ENCODE results near the gene ZNF526.
A peak's percentile ranks its signal among the peaks of the same experiment; 100 is the strongest.

The ZNF526 gene, protein sequence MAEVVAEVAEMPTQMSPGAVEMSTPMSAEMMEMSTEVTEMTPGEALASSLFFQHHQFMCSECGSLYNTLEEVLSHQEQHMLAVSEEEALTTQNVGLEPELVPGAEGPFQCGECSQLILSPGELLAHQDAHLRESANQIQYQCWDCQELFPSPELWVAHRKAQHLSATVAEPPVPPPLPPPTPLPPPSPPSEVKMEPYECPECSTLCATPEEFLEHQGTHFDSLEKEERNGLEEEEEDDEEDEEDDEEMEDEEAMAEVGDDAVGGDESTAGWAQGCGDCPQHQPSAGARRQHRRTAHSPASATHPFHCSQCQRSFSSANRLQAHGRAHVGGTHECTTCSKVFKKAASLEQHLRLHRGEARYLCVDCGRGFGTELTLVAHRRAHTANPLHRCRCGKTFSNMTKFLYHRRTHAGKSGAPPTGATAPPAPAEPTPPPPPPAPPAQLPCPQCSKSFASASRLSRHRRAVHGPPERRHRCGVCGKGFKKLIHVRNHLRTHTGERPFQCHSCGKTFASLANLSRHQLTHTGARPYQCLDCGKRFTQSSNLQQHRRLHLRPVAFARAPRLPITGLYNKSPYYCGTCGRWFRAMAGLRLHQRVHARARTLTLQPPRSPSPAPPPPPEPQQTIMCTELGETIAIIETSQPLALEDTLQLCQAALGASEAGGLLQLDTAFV

DNA sequence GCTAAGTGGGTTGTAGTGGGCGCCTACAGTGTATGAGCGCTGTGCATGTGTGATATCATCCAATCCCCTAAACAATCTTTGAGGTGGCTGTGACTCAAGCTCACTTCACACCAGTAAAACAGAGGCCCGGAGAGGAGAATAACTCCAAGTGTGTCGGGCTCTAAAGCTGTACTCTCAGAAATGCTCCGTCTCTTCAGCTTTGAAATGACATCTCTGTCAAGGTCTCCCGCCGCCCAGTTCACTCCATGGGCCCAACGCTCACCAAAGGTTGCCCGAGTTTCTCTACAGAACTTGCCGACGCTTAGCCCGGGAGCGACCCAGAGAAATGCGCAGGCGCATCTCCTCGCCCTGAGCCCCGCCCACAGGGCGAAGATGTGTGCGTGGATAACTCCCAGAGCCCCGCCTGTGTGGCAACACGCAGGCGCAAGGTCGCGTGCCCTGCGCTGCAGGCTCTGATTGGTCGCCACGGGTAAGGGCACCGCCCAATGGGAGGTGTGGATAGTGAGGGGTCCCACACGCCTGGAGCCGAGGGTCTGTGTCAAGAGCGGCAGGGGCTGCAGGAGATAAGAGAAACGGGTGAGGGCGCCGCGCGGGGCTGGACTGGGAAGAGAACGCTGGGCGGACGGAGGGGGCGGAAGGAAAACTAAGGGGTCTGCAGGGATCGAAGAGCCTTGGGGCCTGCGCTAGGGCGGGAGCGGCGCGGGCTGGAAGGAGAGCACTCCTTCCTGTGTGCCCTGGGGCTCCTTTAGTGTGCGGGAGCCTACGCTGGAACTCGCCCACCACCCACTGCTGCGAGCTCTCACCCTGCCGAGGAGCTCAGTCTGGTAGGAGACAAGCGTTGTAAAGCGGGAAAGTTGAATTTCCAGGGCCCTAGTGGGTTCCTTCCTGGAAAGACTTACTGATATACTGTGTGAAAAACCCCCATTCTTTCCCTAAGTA lies at the start of gene ZNF526:
Gene ZNF526, plus strand, starts transcription at position 501 of the 939 bp plus-strand sequence. CDS start 4,092 bp downstream, outside the sequence.
- DNase-seq, result peak; percentile 99

- no peak for DNase-seq
Observed at GRCh38 chr19:42170715-42171114, 49.4 kb upstream of the ZNF526 start.

GRCh38 chr19:42172261-42172660 lies 47.9 kb upstream of the ZNF526 start:
- DNase-seq, result no peak

DNA sequence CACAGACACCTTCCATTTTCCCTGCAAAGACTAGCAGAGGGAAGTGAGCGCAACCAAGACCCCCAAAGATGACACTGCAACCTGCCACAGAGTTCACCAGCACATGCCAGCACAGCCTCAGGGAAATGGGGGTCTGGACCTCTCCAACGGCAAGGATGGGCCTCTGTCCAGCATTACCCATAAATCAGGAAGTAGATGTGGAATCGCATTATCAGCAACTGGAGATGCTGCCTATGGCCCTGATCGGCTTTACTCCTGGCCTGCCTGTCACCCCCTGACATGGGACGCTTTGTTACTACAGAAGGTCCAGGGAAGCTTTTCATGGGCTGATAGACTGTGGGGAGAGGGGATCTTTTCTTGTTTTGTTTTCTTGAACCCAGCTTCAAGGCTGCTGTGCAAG lies 46.4 kb upstream of the ZNF526 start:
- DNase-seq, result no peak

- no peak for DNase-seq
Observed at GRCh38 chr19:42174188-42174587, 45.9 kb upstream of the ZNF526 start.

- no peak for DNase-seq
Observed at GRCh38 chr19:42174958-42175734, 45.0 kb upstream of the ZNF526 start.

DNA sequence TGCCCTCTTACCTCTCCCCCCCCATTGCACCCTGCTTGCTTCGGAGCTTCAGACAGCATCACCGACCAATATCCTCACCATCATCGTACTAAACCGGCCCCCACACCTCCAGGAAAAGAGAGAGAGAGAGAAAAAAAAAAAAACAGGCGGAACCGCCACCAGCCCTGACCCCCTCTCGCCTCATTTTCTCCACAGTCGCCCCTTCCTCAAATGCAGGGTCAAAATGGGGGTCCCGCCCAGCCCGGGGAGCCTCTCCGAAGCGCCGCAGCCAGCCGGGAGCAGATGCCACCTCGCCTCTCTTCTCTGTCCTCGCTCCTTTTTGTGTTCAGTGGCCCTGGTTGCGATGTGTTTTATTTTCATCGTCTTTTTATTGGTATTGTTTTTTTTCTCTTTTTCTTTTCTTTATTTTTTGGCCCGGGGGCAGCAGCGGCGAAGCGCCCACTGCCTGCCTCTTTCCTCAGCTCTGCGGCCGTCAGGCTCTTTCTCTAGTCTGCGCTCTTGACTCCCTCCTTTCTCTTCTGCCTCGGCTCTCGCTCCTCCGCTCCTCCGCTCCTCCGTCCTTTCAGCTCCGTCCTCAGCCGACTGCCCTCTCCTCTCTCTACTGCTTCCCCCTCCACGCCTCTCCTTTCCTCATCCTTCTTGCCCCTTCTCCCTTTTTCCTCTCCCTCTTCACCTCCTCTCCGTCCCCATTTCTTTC lies 44.0 kb upstream of the ZNF526 start:
- peak; percentile 32 for DNase-seq

DNA sequence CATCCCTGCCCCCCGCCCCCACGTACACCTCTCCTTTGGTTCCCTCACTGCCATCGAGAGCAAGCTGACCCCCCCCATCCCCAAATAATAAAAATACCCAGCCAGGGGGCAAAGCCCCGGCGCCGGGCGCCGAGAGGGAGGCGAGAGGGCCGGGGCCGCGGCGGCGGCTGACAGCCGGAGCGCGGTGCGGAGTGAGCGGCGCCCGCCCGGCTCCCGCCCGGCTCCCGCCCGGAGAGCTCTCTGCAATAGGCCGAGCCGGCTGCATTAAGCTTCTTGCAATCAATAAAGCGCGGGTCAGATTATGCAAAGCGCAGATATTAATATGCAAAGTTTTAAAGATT lies 43.5 kb upstream of the ZNF526 start:
- DNase-seq, result no peak

- peak; percentile 80 for DNase-seq
Observed at GRCh38 chr19:42176990-42177685, 43.0 kb upstream of the ZNF526 start.

DNA sequence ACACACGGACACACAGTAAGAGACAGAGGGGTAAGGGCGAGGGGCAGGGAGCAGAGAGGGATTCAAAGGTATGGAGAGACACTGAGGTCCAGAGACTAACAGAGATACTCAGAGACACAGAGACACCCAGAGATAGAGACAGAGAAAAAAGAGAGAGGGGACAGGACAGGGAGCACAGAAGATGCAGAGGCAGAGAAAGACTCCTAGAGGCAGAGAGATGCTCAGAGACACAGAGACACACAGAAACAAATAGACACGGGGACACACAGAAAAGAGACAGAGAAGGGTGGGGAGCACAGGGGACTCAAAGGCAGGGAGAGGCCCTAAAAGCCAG lies 42.5 kb upstream of the ZNF526 start:
- DNase-seq, result no peak

GRCh38 chr19:42178791-42179674 lies 41.1 kb upstream of the ZNF526 start:
- DNase-seq, result no peak

GRCh38 chr19:42184401-42184861 lies 35.7 kb upstream of the ZNF526 start:
- DNase-seq, result peak; percentile 79

DNA sequence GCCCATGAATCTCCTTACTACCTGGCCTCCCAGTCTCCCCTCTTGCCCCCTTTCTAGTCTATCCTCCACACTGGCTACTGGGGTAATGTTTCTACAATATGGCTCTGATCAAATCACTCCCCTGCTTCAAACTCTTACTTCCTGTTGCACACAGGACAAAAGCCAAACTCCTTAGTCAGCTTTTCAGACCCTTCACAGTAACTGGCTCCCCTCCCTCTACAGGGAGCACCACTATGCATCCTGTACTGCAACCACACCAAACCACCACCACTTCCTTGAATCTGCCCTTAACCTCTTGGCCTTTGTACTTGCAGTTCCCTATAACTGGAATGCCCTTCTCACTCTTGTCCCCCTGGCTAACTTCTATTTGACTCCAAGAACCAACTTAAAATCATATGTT lies 34.8 kb upstream of the ZNF526 start:
- no peak for DNase-seq

DNA sequence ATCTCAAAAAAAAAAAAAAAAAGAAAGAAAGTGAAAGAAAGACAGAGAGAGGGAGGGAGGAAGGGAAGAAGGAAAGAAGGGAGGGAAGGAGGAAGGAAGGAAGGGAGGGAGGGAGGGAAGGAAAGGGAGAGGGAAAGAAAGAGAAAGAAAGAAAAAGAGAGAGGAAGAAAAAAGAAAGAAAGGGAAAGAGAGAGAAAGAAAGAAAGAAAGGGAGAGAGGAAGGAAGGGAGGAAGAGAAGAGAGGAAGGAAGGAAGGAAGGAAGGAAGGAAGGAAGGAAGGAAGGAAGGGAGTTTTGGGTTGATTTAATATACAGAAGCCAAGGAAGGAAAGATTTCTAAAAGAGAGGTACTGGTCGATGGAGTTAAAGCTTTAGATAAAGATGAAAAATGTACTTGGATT lies 31.4 kb upstream of the ZNF526 start:
- no peak for DNase-seq

GRCh38 chr19:42189133-42189532 lies 31.0 kb upstream of the ZNF526 start:
- DNase-seq, result no peak

GRCh38 chr19:42191330-42191729 lies 28.8 kb upstream of the ZNF526 start:
- no peak for DNase-seq

GRCh38 chr19:42191855-42192254 lies 28.3 kb upstream of the ZNF526 start:
- DNase-seq, result no peak

- no peak for DNase-seq
Observed at GRCh38 chr19:42193294-42193693, 26.8 kb upstream of the ZNF526 start.

GRCh38 chr19:42193706-42194105 lies 26.4 kb upstream of the ZNF526 start:
- no peak for DNase-seq
